H1 (cell line): ENCODE data around the gene CLDN6. TPM values are rescaled to one million over a fixed set of nuclear protein-coding genes. Genes with fewer than 3 reads are reported as not detected.

ENCODE experiments used
- CTCF ChIA-PET: fragments of 300-600 bp; sonication (Branson Sonifier 250); formaldehyde crosslinking; loops from one replicate; lab custom pipeline; 2021; ENCODE audit not compliant: partially characterized antibody; lab: Charles Lee
- POLR2A ChIA-PET: fragments of 300-600 bp; sonication (Branson Sonifier 250); formaldehyde crosslinking; loops from one replicate; lab custom pipeline; 2021; ENCODE audit warnings: inconsistent platforms; ENCODE audit not compliant: partially characterized antibody; lab: Charles Lee
- DNase-seq, 2 experiments: peaks; one replicate each; pipeline versions ENCODE4 v3.0.0 to v3.0.0-alpha.2; 2010 to 2022; ENCODE audit warnings: low spot score in 2 of 2, low read depth in 1 of 2, mixed read lengths in 1 of 2
- FAIRE-seq: peaks from 2 replicates; lab custom pipeline; 2011; peaks lifted over from hg19 to GRCh38; lab: Jason Lieb, UNC
- H2AFZ ChIP-seq: 2 replicates; pipeline ENCODE4 v1.8.1; 2012; ENCODE audit warnings: low read length, inconsistent platforms
- H2AK5ac ChIP-seq: 2 replicates; pipeline ENCODE4 v1.6.1; 2013; ENCODE audit warnings: low read depth, low read length
- H2BK120ac ChIP-seq: replicated peaks from 2 replicates; pipeline ENCODE3; 2013; ENCODE audit warnings: low read depth, low read length, inconsistent platforms
- H2BK12ac ChIP-seq: 2 replicates; pipeline ENCODE4 v1.6.1; 2013; ENCODE audit warnings: low read depth, low read length
- H2BK15ac ChIP-seq: 2 replicates; pipeline ENCODE4 v1.6.1; 2013; ENCODE audit warnings: low read length
- H2BK20ac ChIP-seq: 2 replicates; pipeline ENCODE4 v1.6.1; 2013; ENCODE audit warnings: low read length
- H2BK5ac ChIP-seq: 2 replicates; pipeline ENCODE4 v1.6.1; 2013; ENCODE audit warnings: low read depth, low read length
- H3K14ac ChIP-seq: 2 replicates; pipeline ENCODE4 v1.6.1; 2013; ENCODE audit warnings: inconsistent platforms; ENCODE audit not compliant: insufficient read length
- H3K18ac ChIP-seq: 2 replicates; pipeline ENCODE4 v1.6.1; 2013; ENCODE audit warnings: low read length; ENCODE audit errors: extremely low read depth
- H3K23ac ChIP-seq: 2 replicates; pipeline ENCODE4 v1.6.1; 2013; ENCODE audit warnings: inconsistent platforms; ENCODE audit not compliant: insufficient read length
- H3K23me2 ChIP-seq: 2 replicates; pipeline ENCODE4 v1.6.1; 2013; ENCODE audit warnings: low read depth, low read length
- H3K27ac ChIP-seq: 2 replicates; pipeline ENCODE4 v1.6.1; 2011; ENCODE audit warnings: low read depth, low read length, inconsistent platforms
- H3K27me3 ChIP-seq, 4 experiments: replicated peaks in 1 of 4; 1 replicate in 1 of 4; 2 replicates in 3 of 4; pipeline versions ENCODE4 v1.6.1 to v1.8.1; 2011 to 2013; ENCODE audit warnings: low read length in 3 of 4, mild to moderate bottlenecking in 3 of 4, inconsistent platforms in 2 of 4, mixed read lengths in 2 of 4, moderate library complexity in 1 of 4; ENCODE audit not compliant: control insufficient read depth in 3 of 4, insufficient read depth in 3 of 4; ENCODE audit errors: extremely low read depth in 1 of 4
- H3K36me3 ChIP-seq, 4 experiments: 2 replicates each; pipeline versions ENCODE4 v1.6.1 to v1.8.1; 2011 to 2013; ENCODE audit warnings: mild to moderate bottlenecking in 4 of 4, low read length in 3 of 4, moderate library complexity in 2 of 4, control low read depth in 1 of 4, inconsistent platforms in 1 of 4; ENCODE audit not compliant: insufficient read depth in 4 of 4, control insufficient read depth in 2 of 4
- H3K4ac ChIP-seq: replicated peaks from 2 replicates; pipeline ENCODE3; 2013; ENCODE audit warnings: low read length, low read depth, mixed read lengths, inconsistent platforms; ENCODE audit not compliant: insufficient read length
- H3K4me1 ChIP-seq, 4 experiments: replicated peaks in 1 of 4; 1 replicate in 1 of 4; 2 replicates in 3 of 4; pipeline versions ENCODE4 v1.6.1 to v1.8.1; 2011 to 2013; ENCODE audit warnings: low read length in 3 of 4, inconsistent platforms in 2 of 4, mixed read lengths in 1 of 4; ENCODE audit not compliant: insufficient read depth in 4 of 4, control insufficient read depth in 3 of 4
- H3K4me2 ChIP-seq, 2 experiments: 2 replicates each; pipeline versions ENCODE4 v1.6.1 to v1.8.1; 2011 to 2013; ENCODE audit warnings: low read depth in 2 of 2, low read length in 2 of 2, control low read depth in 1 of 2, inconsistent platforms in 1 of 2, mild to moderate bottlenecking in 1 of 2; ENCODE audit not compliant: insufficient read depth in 1 of 2
- H3K4me3 ChIP-seq, 4 experiments: fragments of 200-600, 300-600 bp in 1 of 4; sonication (generic), shearing (Covaris generic), sonication (Bioruptor Twin) in 1 of 4; 2 replicates each; pipeline versions ENCODE4 v1.5.1 to v1.8.1; 2011 to 2016; ENCODE audit warnings: low read length in 4 of 4, low read depth in 3 of 4, control low read depth in 2 of 4, inconsistent platforms in 2 of 4, mild to moderate bottlenecking in 2 of 4, mixed read lengths in 1 of 4, moderate library complexity in 1 of 4; ENCODE audit not compliant: insufficient read depth in 2 of 4; ENCODE audit errors: extremely low read depth in 1 of 4
- H3K56ac ChIP-seq: replicated peaks from 2 replicates; pipeline ENCODE3; 2013; ENCODE audit warnings: low read depth, mild to moderate bottlenecking, mixed read lengths, low read length, inconsistent platforms; ENCODE audit not compliant: insufficient read length
- H3K79me1 ChIP-seq: 2 replicates; pipeline ENCODE4 v1.6.1; 2013; ENCODE audit warnings: low read depth, low read length, control low read depth
- H3K79me2 ChIP-seq, 2 experiments: 2 replicates each; pipeline versions ENCODE4 v1.6.1 to v1.8.1; 2012 to 2013; ENCODE audit warnings: low read length in 2 of 2, mild to moderate bottlenecking in 2 of 2, inconsistent platforms in 1 of 2; ENCODE audit not compliant: insufficient read depth in 2 of 2, control insufficient read depth in 1 of 2
- H3K9ac ChIP-seq, 4 experiments: replicated peaks in 1 of 4; 1 replicate in 1 of 4; 2 replicates in 3 of 4; pipeline versions ENCODE4 v1.6.1 to v1.8.1; 2011 to 2013; ENCODE audit warnings: low read depth in 3 of 4, low read length in 3 of 4, control low read depth in 2 of 4, mild to moderate bottlenecking in 2 of 4, moderate library complexity in 2 of 4, inconsistent platforms in 1 of 4; ENCODE audit errors: extremely low read depth in 1 of 4
- H3K9me3 ChIP-seq, 2 experiments: 2 replicates each; pipeline versions ENCODE4 v1.6.1 to v1.8.1; 2012 to 2013; ENCODE audit warnings: mild to moderate bottlenecking in 2 of 2, moderate library complexity in 2 of 2, control low read depth in 1 of 2, inconsistent platforms in 1 of 2, low read depth in 1 of 2, low read length in 1 of 2, mixed read lengths in 1 of 2; ENCODE audit not compliant: insufficient read depth in 2 of 2
- H4K20me1 ChIP-seq, 2 experiments: replicated peaks in 1 of 2; 2 replicates each; pipeline versions ENCODE3 to v1.8.1; 2011 to 2013; ENCODE audit warnings: inconsistent platforms in 2 of 2, low read length in 2 of 2, mild to moderate bottlenecking in 1 of 2; ENCODE audit not compliant: insufficient read depth in 2 of 2, control insufficient read depth in 1 of 2
- H4K5ac ChIP-seq: 2 replicates; pipeline ENCODE4 v1.6.1; 2013; ENCODE audit warnings: low read length, low read depth, mixed read lengths, inconsistent platforms; ENCODE audit not compliant: insufficient read length
- H4K8ac ChIP-seq: 2 replicates; pipeline ENCODE4 v1.8.0; 2013; ENCODE audit warnings: mild to moderate bottlenecking, moderate library complexity, low read length, inconsistent platforms; ENCODE audit not compliant: insufficient read depth; ENCODE audit errors: extremely low read depth
- H4K91ac ChIP-seq: replicated peaks from 2 replicates; pipeline ENCODE3; 2013; ENCODE audit warnings: low read length, mixed read lengths, inconsistent platforms; ENCODE audit not compliant: insufficient read length
- ASH2L ChIP-seq: fragments of 200-600, 300-600 bp; sonication (generic); IDR thresholded peaks from one replicate; pipeline ENCODE4 v1.7.1; 2017; ENCODE audit warnings: low read length
- ATF2 ChIP-seq: IDR thresholded peaks from 2 replicates; pipeline ENCODE4 v1.6.1; 2012; ENCODE audit warnings: low read length, inconsistent platforms
- KDM1A ChIP-seq: fragments of 200-600, 300-600 bp; sonication (generic); IDR thresholded peaks from 2 replicates; pipeline ENCODE4 v1.7.1; 2016; ENCODE audit warnings: mild to moderate bottlenecking, low read length, borderline replicate concordance
- PHF8 ChIP-seq: fragments of 200-600 bp; sonication (generic); conservative IDR thresholded peaks from 2 replicates; pipeline ENCODE4 v1.7.1; 2012; ENCODE audit warnings: low read depth, mild to moderate bottlenecking, inconsistent platforms, low read length, moderate library complexity
- POLR2A ChIP-seq, 2 experiments: IDR thresholded peaks; 1 replicate in 1 of 2; 2 replicates in 1 of 2; pipeline ENCODE4 v1.6.1; 2011; ENCODE audit warnings: low read depth in 2 of 2, low read length in 2 of 2, mild to moderate bottlenecking in 2 of 2; ENCODE audit errors: control extremely low read depth in 1 of 2
- WGBS, 2 experiments: shearing (Covaris generic) in 1 of 2; methylation state at CpG; one replicate each; pipeline versions ENCODE4 v1.1.6 to v1.1.7; 2013 to 2015; ENCODE audit warnings: low lambda C conversion rate in 2 of 2, mixed read lengths in 2 of 2, inconsistent platforms in 1 of 2, low coverage in 1 of 2, missing lambda C conversion rate in 1 of 2; ENCODE audit not compliant: insufficient replicate concordance in 2 of 2, insufficient coverage in 1 of 2, insufficient read length in 1 of 2; ENCODE audit errors: extremely low coverage in 1 of 2, missing lambda C conversion rate in 1 of 2; 5-methylcytosine and 5-hydroxymethylcytosine counted together
- polyA plus RNA-seq, 7 experiments: library from polyadenylated mRNA; depleted of rRNA in 3 of 7; stranded (reverse) in 5 of 7; unstranded in 2 of 7; fragments of >200 nt in 5 of 7; fragments of 200-250 nt in 2 of 7; gene quantifications; 1 replicate in 5 of 7; 2 replicates in 1 of 7; 4 replicates in 1 of 7; pipeline versions ENCODE4 v1.2.1 to v1.2.3, GENCODE V29; 2011 to 2013; ENCODE audit warnings: missing spikeins in 2 of 7, mixed read lengths in 2 of 7
- total RNA-seq: library from RNA; stranded (reverse); fragmentation: NEBNext Ultra II Directional; extraction: Animal tissue kit (Norgen Biotek cat#: 25700); gene quantifications from 2 replicates; pipeline ENCODE4 v1.2.1, GENCODE V29; 2021

Gene CLDN6
- total and polyA plus RNA-seq, 2 of the 8 experiments (the other 6 are each of a cell fraction or from before 2014, with no cell fraction given), result 747 to 1,115 TPM

DNA sequence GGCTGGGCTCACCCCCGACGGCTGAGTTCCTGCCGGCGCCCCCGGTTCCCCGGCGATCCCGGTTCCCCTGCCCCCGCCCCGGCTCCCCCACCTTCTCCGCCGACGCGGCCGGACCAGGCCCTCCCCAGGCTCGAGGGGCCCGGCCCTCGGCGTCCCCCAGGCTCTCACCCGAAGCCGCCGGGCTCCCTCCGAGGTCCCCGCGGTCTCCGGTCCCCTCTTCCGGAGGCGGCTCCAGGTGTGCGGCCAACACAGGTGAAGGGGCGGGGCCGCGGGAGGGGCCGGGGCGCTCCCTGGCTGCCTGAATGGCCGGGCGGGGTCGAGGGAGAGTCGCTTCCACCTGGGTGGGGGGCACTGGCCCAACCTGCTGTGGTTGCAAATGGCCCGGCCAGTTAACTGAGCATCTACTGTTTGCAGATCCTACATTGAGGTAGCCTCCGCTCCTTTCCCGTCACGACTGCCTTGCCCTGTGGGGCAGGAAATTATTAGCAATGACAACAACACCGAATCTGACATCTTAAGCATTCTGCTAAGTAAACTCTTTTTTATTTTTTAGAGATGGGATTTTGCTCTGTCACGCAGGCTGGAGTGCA, 18.8 kb upstream of the CLDN6 start, which contains the start of gene BICDL2:
TSS of gene BICDL2 (minus strand) at position 219 of the 590 bp plus-strand sequence. CDS start 1,448 bp downstream, outside the sequence.
- Histone ChIP-seq H3K9me3 (no peaks in the 10 kb centered on the region), H3K79me2 (no peaks in the 10 kb centered on the region), H3K14ac (no peak within 1 kb of the TSS), H2AFZ (no peak within 1 kb of the TSS), H4K8ac (peak within 1 kb of the TSS; percentile 42; the same call in 1 of the 2 replicates), H4K91ac (no peak within 1 kb of the TSS), H3K56ac (no peak within 1 kb of the TSS), H4K5ac (no peak within 1 kb of the TSS), H3K27ac (no peak within 1 kb of the TSS), H3K4ac (no peak within 1 kb of the TSS), H2BK20ac (peak within 1 kb of the TSS; percentile 90; the same call in 1 of the 2 replicates), H3K9ac (peak within 1 kb of the TSS in 1 of 4 experiments; percentile 3; a peak in 2 of 7 replicates), H2BK120ac (no peak within 1 kb of the TSS), H3K18ac (peak within 1 kb of the TSS; percentile 71), H3K4me1 (peaks cover 3 to 19% (median 12%) of the 10 kb centered on the region in 4 experiments), H3K79me1 (0 out of 2 replicates have a peak, but pooled peaks cover 2% of the 10 kb centered on the region), H2BK15ac (peak within 1 kb of the TSS; percentile 22; the same call in 1 of the 2 replicates), H3K23ac (no peak within 1 kb of the TSS), H2BK12ac (peak within 1 kb of the TSS; percentile 60; the same call in 1 of the 2 replicates), H3K4me2 (peak within 1 kb of the TSS; percentile 78 to 85), H3K4me3 (peak within 1 kb of the TSS; percentile 48 to 80 (median 62)), H4K20me1 (peaks cover 5 to 16% of the 10 kb centered on the region in 2 experiments), H3K36me3 (no peaks in the 10 kb centered on the region), H2BK5ac (no peak within 1 kb of the TSS; the same call in 1 of the 2 replicates), H2AK5ac (peak within 1 kb of the TSS; percentile 93; the same call in 1 of the 2 replicates), H3K23me2 (peaks cover 3% of the 10 kb centered on the region; the same call in 1 of the 2 replicates), H3K27me3 (peaks cover 0 to 11% (median 3%) of the 10 kb centered on the region in 4 experiments; a peak in 1 of 7 replicates)
- ChIA-PET CTCF (interaction anchor here (1.0 to 23.8 kb wide), 6 partner anchors 8 to 32 kb away, joined by 3 to 639 read pairs (median 56); partner anchors contain the start of genes CLDN6, CLDN9, HCFC1R1 and THOC6), POLR2A (interaction anchor here (1.9 to 34.8 kb wide), 6 partner anchors 9 to 66 kb away, joined by 5 to 1808 read pairs (median 56); partner anchors contain the start of genes CLDN6, CLDN9, HCFC1R1 and KREMEN2)
- no peak for FAIRE-seq
- peak in 1 of 2 experiments; percentile 90 for DNase-seq
- TF ChIP-seq KDM1A (no peak; the same call in 1 of the 2 replicates), POLR2A (IDR thresholded peaks at IDR 0.05; ENCODE audit: control extremely low read depth in 1 of 2, low read depth in 2 of 2, low read length in 2 of 2) (no peak), ASH2L (no peak), ATF2 (0 out of 2 replicates have a peak, but pooled peaks have one; percentile 19), PHF8 (0 out of 2 replicates have a peak, but pooled peaks have one; percentile 27)
- 8% methylated on average over 34 of the region's 44 CpGs; no CpG with 5 or more reads in 1 of the 2 experiments for WGBS, 2 experiments
